ENCODE data around the gene LRRC4B.
"Not testable (repeated sequence)": the region's sequence is repeated elsewhere in the genome, so short reads cannot be mapped to it uniquely, and the experiment has no call there.

The LRRC4B gene

DNA sequence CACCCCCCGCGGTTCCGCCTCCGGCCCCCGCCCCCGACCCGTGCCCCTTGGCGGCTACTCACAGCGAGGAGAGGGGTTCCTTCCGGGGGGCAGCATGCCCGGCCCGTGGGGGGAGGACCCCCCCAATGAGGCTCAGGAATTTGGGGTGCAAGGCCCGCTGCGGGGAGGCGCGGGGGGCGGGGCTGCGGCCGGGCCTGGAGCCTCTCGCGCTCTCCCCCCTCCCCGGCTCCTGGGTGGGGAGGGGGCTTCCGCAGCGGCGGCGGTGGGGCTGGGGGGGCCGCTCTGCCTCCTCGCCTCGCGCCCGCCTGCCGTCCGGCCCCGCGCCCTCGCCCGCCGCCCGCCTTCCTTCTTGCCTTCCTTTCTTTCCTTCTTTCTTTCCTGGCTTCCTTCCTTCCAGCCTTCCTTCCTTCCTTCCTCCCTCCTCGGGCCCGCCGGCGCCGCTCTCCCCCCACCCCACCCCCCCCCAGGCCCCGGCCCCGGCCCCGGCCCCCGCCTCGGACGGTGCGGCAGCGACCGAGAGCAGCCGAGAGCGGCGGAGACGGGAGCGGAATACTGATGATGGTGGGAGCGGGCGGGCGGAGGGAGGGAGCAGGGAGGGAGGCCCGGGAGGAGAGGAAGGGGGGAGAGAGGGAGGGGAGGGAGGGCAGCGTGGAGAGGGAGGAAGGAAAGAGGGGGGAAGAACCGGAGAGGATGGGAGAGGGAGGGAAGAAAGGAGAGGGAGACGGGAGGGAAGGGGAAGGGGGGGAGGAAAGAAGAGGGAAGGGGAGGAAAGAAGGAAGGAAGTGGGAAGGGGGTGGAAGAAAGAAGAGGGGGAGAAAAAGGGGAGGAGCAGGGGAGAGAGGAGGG is at the start of gene LRRC4B:
Gene LRRC4B, minus strand, starts transcription at position 554 of the 846 bp plus-strand sequence. CDS start 19,597 bp downstream, outside the sequence.
- no peak within 1 kb of the TSS for H3K4me3 ChIP-seq (ENCODE audit: low read length)
- TF ChIP-seq ZNF274 (IDR thresholded peaks at IDR 0.05; ENCODE audit: low read depth, low read length): no peak

DNA sequence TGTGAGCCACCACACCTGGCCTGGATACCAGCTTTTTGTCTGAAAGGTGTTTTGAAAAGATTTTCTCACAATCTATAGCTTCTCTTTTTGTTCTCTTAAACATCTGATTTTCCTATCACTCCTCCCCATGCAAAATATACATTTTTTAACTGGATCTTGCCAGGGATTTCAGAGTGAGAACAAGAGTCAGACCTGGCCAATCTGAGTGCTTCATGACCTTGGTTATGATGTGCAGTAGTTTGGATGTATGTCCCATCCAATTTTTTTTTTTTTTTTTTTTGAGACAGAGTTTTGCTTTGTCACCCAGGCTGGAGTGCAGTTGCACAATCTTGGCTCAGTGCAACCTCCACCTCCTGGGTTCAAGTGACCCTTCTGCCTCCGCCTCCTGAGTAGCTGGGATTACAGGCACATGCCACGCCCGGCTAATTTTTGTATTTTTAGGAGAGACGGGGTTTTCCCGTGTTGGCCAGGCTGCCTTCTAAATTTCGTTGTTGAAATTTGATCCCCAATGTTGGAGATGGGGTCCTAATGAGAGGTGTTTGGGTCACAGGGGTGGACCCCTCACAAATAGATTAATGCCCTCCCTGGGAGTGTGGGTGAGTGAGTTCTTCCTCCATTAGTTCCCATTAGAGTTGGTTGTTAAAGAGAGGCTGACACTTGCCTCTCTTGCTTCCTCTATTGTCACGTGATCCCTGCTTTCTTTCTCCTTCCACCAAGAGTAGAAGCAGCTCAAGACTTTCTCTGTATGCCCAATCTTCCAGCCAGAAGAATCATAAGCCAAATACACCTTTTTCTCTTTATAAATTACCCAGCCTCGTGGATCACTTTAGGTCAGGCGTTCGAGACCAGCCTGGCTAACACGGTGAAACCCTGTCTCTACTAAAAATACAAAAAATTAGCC is 44.5 kb upstream of the LRRC4B start:
- H3K4me3 ChIP-seq (ENCODE audit: low read length): not testable (repeated sequence)

DNA sequence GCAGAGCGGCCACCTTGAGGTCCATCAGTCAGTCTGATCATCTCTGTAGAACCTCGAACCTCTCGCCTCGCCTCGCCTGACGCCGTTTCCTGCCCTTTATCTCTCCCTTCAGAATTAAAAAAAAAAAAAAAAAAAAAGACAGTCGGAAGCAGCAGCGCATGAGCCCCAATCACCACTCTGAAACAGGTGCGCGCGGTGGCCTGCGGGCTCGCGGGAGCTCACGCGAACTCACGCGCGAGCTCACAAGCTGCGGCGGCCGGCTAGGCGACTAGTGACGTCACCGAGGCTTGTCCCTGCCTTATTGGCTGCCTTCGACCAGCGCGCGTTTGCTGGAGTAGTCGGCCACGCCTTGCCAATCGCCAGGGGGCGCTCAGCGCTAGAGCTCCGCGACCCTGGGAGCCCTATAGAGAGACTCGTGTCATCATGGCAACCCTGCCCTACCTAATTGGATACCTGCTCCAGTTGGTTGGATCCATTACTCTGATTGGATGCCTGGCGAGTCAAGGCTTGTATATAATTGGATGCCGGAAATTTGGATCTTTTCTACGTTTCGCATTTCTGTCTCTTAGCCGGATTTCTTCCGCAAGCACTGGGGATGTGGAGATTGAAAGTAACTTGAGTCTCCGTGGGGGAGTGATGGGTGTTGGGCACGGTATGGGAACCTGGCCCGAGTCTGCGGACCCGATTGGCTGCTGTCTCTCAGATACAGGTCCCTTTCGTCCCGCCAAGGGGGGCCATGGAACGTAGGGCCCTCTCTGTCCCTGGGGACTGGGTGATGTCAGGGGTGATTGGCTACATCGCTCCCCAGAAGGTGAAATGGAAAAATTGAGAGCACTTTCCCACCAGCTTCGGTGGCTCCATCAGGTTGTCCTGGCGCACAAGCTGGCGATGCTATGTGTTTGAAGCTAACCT is 39.9 kb upstream of the LRRC4B start:
- no peak for TF ChIP-seq ZNF274 (IDR thresholded peaks at IDR 0.05; ENCODE audit: low read depth, low read length)
- no peak overlapping the region for H3K4me3 ChIP-seq (ENCODE audit: low read length)

DNA sequence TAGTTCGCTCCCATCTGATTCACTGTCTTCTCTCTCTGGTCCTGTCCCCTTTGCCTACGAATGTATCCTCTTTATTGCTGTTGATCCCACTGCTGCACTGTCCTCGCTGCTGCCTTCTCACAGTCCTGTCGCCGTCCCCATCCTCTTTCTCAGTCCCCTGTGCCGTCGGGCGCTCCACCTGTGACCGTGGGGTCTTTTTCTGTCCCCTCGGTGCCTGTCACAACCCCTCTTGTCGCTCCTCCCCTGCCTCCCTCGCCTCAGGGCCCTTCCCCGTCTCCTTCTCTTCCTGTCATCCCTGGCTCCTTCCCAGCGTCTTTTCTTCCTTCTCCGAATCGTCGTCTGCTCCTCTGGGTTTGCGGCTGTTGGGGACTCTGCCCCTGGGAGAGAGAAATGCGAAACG is 39.2 kb upstream of the LRRC4B start:
- no peak overlapping the region for H3K4me3 ChIP-seq (ENCODE audit: low read length)
- TF ChIP-seq ZNF274 (IDR thresholded peaks at IDR 0.05; ENCODE audit: low read depth, low read length): no peak

DNA sequence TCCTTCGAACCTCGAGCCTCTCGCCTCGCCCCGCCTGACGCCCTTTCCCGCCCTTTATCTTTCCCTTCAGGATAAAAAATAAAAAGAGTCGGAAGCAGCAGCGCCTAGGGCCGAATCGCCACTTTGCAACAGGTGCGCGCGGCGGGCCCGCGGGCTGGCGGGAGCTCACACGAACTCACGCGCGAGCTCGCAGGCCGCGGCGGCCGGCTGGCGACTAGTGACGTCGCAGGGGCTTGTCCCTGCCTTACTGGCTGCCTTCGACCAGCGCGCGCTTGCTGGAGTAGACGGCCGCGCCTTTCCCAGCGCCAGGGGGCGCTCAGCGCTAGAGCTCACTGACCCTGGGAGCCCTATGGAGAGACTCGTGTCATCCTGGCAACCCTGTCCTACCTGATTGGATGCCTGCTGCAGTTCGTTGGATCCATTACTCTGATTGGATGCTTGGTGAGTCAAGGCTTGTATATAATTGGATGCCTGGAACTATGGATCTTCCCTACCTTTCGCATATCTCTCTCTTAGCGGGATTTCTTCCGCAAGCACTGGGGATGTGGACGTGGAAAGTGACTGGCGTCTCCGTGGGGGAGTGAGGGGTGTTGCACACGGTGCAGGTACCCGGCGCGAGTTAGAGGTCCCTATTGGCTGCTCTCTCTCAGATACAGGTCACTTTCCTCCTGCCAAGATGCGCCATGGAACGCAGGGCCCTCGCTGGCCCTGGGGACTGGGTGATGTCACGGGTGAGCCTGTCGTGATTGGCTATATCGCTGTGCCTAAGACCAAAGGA is 38.0 kb upstream of the LRRC4B start:
- not testable (repeated sequence) for H3K4me3 ChIP-seq (ENCODE audit: low read length)

DNA sequence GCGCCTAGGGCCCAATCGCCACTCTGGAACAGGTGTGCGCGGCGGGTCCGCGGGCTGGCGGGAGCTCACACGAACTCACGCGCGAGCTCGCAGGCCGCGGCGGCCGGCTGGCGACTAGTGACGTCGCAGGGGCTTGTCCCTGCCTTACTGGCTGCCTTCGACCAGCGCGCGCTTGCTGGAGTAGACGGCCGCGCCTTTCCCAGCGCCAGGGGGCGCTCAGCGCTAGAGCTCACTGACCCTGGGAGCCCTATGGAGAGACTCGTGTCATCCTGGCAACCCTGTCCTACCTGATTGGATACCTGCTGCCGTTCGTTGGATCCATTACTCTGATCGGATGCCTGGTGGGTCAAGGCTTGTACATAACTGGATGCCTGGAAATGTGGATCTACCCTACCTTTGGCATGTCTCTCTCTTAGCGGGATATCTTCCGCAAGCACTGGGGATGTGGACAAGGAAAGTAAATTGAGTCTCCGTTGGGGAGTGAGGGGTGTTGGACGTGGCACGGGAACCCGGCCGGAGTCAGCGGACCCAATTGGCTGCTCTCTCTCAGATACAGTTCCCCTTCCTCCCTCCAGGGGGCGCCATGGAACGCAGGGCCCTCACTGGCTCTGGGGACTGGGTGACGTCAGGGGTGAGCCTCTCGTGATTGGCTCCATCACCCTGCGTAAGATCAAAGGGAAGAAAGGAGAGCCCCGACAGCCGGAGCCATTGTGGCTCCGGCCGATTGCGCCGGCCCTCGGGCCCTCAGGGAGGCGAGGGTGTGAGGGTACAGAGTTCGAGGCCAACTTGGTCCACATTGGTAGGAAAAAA is 36.2 kb upstream of the LRRC4B start:
- not testable (repeated sequence) for H3K4me3 ChIP-seq (ENCODE audit: low read length)

GRCh38 chr19:50602935-50603334 is 34.7 kb upstream of the LRRC4B start:
- H3K4me3 ChIP-seq (ENCODE audit: low read length): no peak overlapping the region
- no peak for TF ChIP-seq ZNF274 (IDR thresholded peaks at IDR 0.05; ENCODE audit: low read depth, low read length)

DNA sequence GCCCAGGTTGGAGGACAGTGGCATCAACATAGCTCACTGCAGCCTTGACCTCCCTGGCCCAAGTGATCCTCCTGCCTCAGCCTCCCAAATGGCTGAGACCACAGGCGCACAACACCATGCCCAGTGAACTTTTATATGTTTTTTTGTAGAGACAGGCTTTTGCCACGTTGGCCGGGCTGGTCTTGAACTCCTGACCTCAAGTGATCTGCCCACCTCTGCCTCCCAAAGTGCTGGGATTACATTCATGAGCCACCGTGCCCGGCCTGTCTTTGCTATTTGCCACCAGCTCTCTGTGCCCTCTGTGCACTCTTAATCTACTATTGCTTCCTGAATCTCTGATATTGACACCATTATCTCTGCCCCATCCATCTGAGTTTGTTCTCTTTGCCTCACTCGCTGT is 34.3 kb upstream of the LRRC4B start:
- no peak overlapping the region for H3K4me3 ChIP-seq (ENCODE audit: low read length)
- TF ChIP-seq ZNF274 (IDR thresholded peaks at IDR 0.05; ENCODE audit: low read depth, low read length): no peak

GRCh38 chr19:50602089-50602422 is 33.8 kb upstream of the LRRC4B start:
- TF ChIP-seq ZNF274 (IDR thresholded peaks at IDR 0.05; ENCODE audit: low read depth, low read length): no peak
- no peak overlapping the region for H3K4me3 ChIP-seq (ENCODE audit: low read length)

- no peak overlapping the region for H3K4me3 ChIP-seq (ENCODE audit: low read length)
- TF ChIP-seq ZNF274 (IDR thresholded peaks at IDR 0.05; ENCODE audit: low read depth, low read length): no peak
Measured at GRCh38 chr19:50601407-50602088, 33.3 kb upstream of the LRRC4B start.

DNA sequence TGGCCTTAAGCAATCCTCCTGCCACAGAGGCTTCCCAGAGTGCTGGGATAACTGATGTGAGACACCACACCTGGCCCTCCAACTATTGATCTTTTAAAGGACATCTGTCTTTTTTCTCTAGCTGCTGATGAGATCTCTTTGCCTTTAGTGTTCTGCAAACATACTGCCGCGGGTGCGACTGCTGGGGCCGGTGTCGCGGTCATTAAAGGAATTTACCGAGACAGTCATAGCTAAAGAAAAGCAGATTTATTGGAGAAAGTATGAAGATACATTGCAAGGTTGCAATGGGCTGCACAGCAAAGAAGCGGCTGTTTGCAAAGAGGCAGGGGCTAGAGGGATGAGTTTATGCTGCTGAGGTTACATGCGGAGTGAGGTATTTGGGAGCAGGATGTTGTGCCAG is 31.2 kb upstream of the LRRC4B start:
- no peak overlapping the region for H3K4me3 ChIP-seq (ENCODE audit: low read length)
- TF ChIP-seq ZNF274 (IDR thresholded peaks at IDR 0.05; ENCODE audit: low read depth, low read length): no peak

- no peak for TF ChIP-seq ZNF274 (IDR thresholded peaks at IDR 0.05; ENCODE audit: low read depth, low read length)
- H3K4me3 ChIP-seq (ENCODE audit: low read length): no peak overlapping the region
Measured at GRCh38 chr19:50590191-50590590, 22.0 kb upstream of the LRRC4B start.

- not testable (repeated sequence) for H3K4me3 ChIP-seq (ENCODE audit: low read length)
Measured at GRCh38 chr19:50581795-50582660, 13.8 kb upstream of the LRRC4B start.

Data from GM08714 (cell line).